ENCODE measurements around the gene RECQL5. TPM values are rescaled to one million over a fixed set of nuclear protein-coding genes. Genes with fewer than 3 reads are reported as not detected.
A peak's percentile ranks its signal among the peaks of the same experiment; 100 is the strongest.

The RECQL5 gene
- total RNA-seq, 1 experiment from 2014 or later = 71.3 TPM

- CTCF ChIA-PET = interaction anchor here (0.6 to 2.9 kb wide), 10 partner anchors 10 to 376 kb away, joined by 3 to 57 read pairs (median 5); partner anchors contain the start of genes MIF4GD and SMIM5
- peaks cover 38% of the 10 kb centered on the region for H3K4me1 Mint-ChIP-seq (ENCODE audit: low read depth, unreplicated experiment)
- H3K9me3 Mint-ChIP-seq (ENCODE audit: low read depth, unreplicated experiment) = no peaks in the 10 kb centered on the region
- peaks cover 67% of the 10 kb centered on the region for H3K36me3 Mint-ChIP-seq (ENCODE audit: insufficient read depth, unreplicated experiment)
- no peaks in the 10 kb centered on the region for H3K27me3 Mint-ChIP-seq (ENCODE audit: unreplicated experiment)
- BruUV-seq (replicated peaks) = TSS peak; percentile 78
- H3K27ac Mint-ChIP-seq (ENCODE audit: unreplicated experiment) = peak overlapping the region; percentile 96
- no peak for DNase-seq
- intact Hi-C loops (cut with micrococcal nuclease; ENCODE audit: unreplicated experiment) = no loop called here
- no peak for TF ChIP-seq CTCF (IDR thresholded peaks at IDR 0.05; ENCODE audit: unreplicated experiment)
- H3K4me3 Mint-ChIP-seq (ENCODE audit: low read depth, unreplicated experiment) = peak overlapping the region; percentile 43
These were observed 20.3 kb downstream of the RECQL5 start for GRCh38 chr17:75646638-75646992.

- DNase-seq = peak; percentile 96
- peaks cover 64% of the 10 kb centered on the region for H3K36me3 Mint-ChIP-seq (ENCODE audit: insufficient read depth, unreplicated experiment)
- H3K9me3 Mint-ChIP-seq (ENCODE audit: low read depth, unreplicated experiment) = no peaks in the 10 kb centered on the region
- intact Hi-C loops (cut with micrococcal nuclease; ENCODE audit: unreplicated experiment) = no loop called here
- no TSS peak for BruUV-seq (replicated peaks)
- peak overlapping the region; percentile 43 for H3K4me3 Mint-ChIP-seq (ENCODE audit: low read depth, unreplicated experiment)
- peaks cover 42% of the 10 kb centered on the region for H3K4me1 Mint-ChIP-seq (ENCODE audit: low read depth, unreplicated experiment)
- no peaks in the 10 kb centered on the region for H3K27me3 Mint-ChIP-seq (ENCODE audit: unreplicated experiment)
- no peak for TF ChIP-seq CTCF (IDR thresholded peaks at IDR 0.05; ENCODE audit: unreplicated experiment)
- H3K27ac Mint-ChIP-seq (ENCODE audit: unreplicated experiment) = peak overlapping the region; percentile 96
- CTCF ChIA-PET = interaction anchor here (0.5 to 2.9 kb wide), 12 partner anchors 9 to 375 kb away, joined by 3 to 57 read pairs (median 5); partner anchors contain the start of genes MIF4GD and SMIM5
These were observed 20.9 kb downstream of the RECQL5 start for GRCh38 chr17:75645889-75646637.

- peak overlapping the region; percentile 43 for H3K4me3 Mint-ChIP-seq (ENCODE audit: low read depth, unreplicated experiment)
- DNase-seq = peak; percentile 91
- no peak for TF ChIP-seq CTCF (IDR thresholded peaks at IDR 0.05; ENCODE audit: unreplicated experiment)
- no peaks in the 10 kb centered on the region for H3K9me3 Mint-ChIP-seq (ENCODE audit: low read depth, unreplicated experiment)
- no peaks in the 10 kb centered on the region for H3K27me3 Mint-ChIP-seq (ENCODE audit: unreplicated experiment)
- H3K4me1 Mint-ChIP-seq (ENCODE audit: low read depth, unreplicated experiment) = peaks cover 43% of the 10 kb centered on the region
- intact Hi-C loops (cut with micrococcal nuclease; ENCODE audit: unreplicated experiment) = no loop called here
- no TSS peak for BruUV-seq (replicated peaks)
- CTCF ChIA-PET = interaction anchor here (0.5 to 2.9 kb wide), 11 partner anchors 8 to 374 kb away, joined by 3 to 57 read pairs (median 5); partner anchors contain the start of genes MIF4GD and SMIM5
- peaks cover 58% of the 10 kb centered on the region for H3K36me3 Mint-ChIP-seq (ENCODE audit: insufficient read depth, unreplicated experiment)
- H3K27ac Mint-ChIP-seq (ENCODE audit: unreplicated experiment) = peak overlapping the region; percentile 96
These were observed 21.5 kb downstream of the RECQL5 start for GRCh38 chr17:75645501-75645888.

- intact Hi-C loops (cut with micrococcal nuclease; ENCODE audit: unreplicated experiment) = no loop called here
- H3K9me3 Mint-ChIP-seq (ENCODE audit: low read depth, unreplicated experiment) = no peaks in the 10 kb centered on the region
- no peak for TF ChIP-seq CTCF (IDR thresholded peaks at IDR 0.05; ENCODE audit: unreplicated experiment)
- no peaks in the 10 kb centered on the region for H3K27me3 Mint-ChIP-seq (ENCODE audit: unreplicated experiment)
- peaks cover 57% of the 10 kb centered on the region for H3K36me3 Mint-ChIP-seq (ENCODE audit: insufficient read depth, unreplicated experiment)
- peaks cover 61% of the 10 kb centered on the region for H3K4me1 Mint-ChIP-seq (ENCODE audit: low read depth, unreplicated experiment)
- no TSS peak for BruUV-seq (replicated peaks)
- no peak overlapping the region for H3K4me3 Mint-ChIP-seq (ENCODE audit: low read depth, unreplicated experiment)
- DNase-seq = no peak
- CTCF ChIA-PET = interaction anchor here (3.3 kb wide), 1 partner anchor 10 kb away, joined by 22 read pairs; the partner anchor contains the start of gene SMIM5
- peak overlapping the region; percentile 75 for H3K27ac Mint-ChIP-seq (ENCODE audit: unreplicated experiment)
These were observed 23.3 kb downstream of the RECQL5 start for GRCh38 chr17:75643643-75644017.
